ENCODE results near the gene CTRL.

Gene CTRL

GRCh38 chr16:67959536-67960329, 28.1 kb upstream of the CTRL start:
- no peak overlapping the region for H3K27ac ChIP-seq
- TF ChIP-seq CTCF (conservative IDR thresholded peaks at IDR 0.05): no peak

GRCh38 chr16:67957622-67958021, 26.0 kb upstream of the CTRL start:
- TF ChIP-seq CTCF (conservative IDR thresholded peaks at IDR 0.05): no peak
- H3K27ac ChIP-seq: no peak overlapping the region

GRCh38 chr16:67954421-67955196, 22.9 kb upstream of the CTRL start:
- TF ChIP-seq CTCF (conservative IDR thresholded peaks at IDR 0.05): no peak
- no peak overlapping the region for H3K27ac ChIP-seq

GRCh38 chr16:67953641-67954375, 22.1 kb upstream of the CTRL start:
- no peak for TF ChIP-seq CTCF (conservative IDR thresholded peaks at IDR 0.05)
- no peak overlapping the region for H3K27ac ChIP-seq

- H3K27ac ChIP-seq: no peak overlapping the region
- no peak for TF ChIP-seq CTCF (conservative IDR thresholded peaks at IDR 0.05)
These were observed 19.8 kb upstream of the CTRL start for GRCh38 chr16:67951485-67951884.

GRCh38 chr16:67950335-67950843, 18.7 kb upstream of the CTRL start:
- H3K27ac ChIP-seq: no peak overlapping the region
- no peak for TF ChIP-seq CTCF (conservative IDR thresholded peaks at IDR 0.05)

- no peak overlapping the region for H3K27ac ChIP-seq
- no peak for TF ChIP-seq CTCF (conservative IDR thresholded peaks at IDR 0.05)
These were observed 18.0 kb upstream of the CTRL start for GRCh38 chr16:67949645-67950044.
